ENCODE measurements around the gene HTR2A.
A peak's percentile ranks its signal among the peaks of the same experiment; 100 is the strongest.

HTR2A gene

GRCh38 chr13:46803586-46803985 lies 93.3 kb downstream of the HTR2A start:
- no peak for DNase-seq

GRCh38 chr13:46801858-46802257 lies 95.0 kb downstream of the HTR2A start:
- no peak for DNase-seq

GRCh38 chr13:46799139-46799538 lies 97.7 kb downstream of the HTR2A start:
- no peak for DNase-seq

- DNase-seq = no peak
These were observed 99.2 kb downstream of the HTR2A start for GRCh38 chr13:46797501-46798237.

- peak; percentile 67 to 79 (median 72) for DNase-seq
These were observed 100.1 kb downstream of the HTR2A start, which contains the start of gene ESD for GRCh38 chr13:46796515-46797474. ESD (minus strand) TSS chr13:46797161; CDS start chr13:46791413, 5,748 bp downstream.

- DNase-seq = no peak
These were observed 100.7 kb downstream of the HTR2A start for GRCh38 chr13:46796129-46796514.

- DNase-seq = no peak
These were observed 101.5 kb downstream of the HTR2A start for GRCh38 chr13:46795321-46795720.

GRCh38 chr13:46783504-46783903 lies 113.3 kb downstream of the HTR2A start:
- DNase-seq = no peak

- DNase-seq = no peak
These were observed 114.2 kb downstream of the HTR2A start for GRCh38 chr13:46782691-46783090.

- DNase-seq = no peak
These were observed 114.8 kb downstream of the HTR2A start for GRCh38 chr13:46782066-46782465.

All from activated CD4-positive, CD25-positive, alpha-beta regulatory T cell (primary cell).